HEK293 (cell line): ENCODE data around the gene NXPH4.

ENCODE experiments used
- BCL11B ChIP-seq: fragments of 450-650 bp; formaldehyde crosslinking; IDR thresholded peaks from 2 replicates; pipeline ENCODE4 v1.5.1; 2016; ENCODE audit warnings: low read depth, missing biosample characterization, missing genetic modification characterization
- KLF1 ChIP-seq: fragments of 450-650 bp; formaldehyde crosslinking; IDR thresholded peaks from 2 replicates; pipeline ENCODE4 v1.5.1; 2016; ENCODE audit warnings: missing biosample characterization, missing genetic modification characterization
- KLF16 ChIP-seq: fragments of 450-650 bp; formaldehyde crosslinking; IDR thresholded peaks from 2 replicates; pipeline ENCODE4 v1.5.1; 2017; ENCODE audit warnings: missing biosample characterization, missing genetic modification characterization
- KLF8 ChIP-seq: fragments of 450-650 bp; formaldehyde crosslinking; IDR thresholded peaks from 2 replicates; pipeline ENCODE4 v1.5.1; 2016; ENCODE audit warnings: missing biosample characterization, missing genetic modification characterization
- KLF9 ChIP-seq: fragments of 450-650 bp; formaldehyde crosslinking; IDR thresholded peaks from 2 replicates; pipeline ENCODE4 v1.5.1; 2016; ENCODE audit warnings: missing biosample characterization, missing genetic modification characterization, low read depth
- SP2 ChIP-seq: fragments of 450-650 bp; formaldehyde crosslinking; IDR thresholded peaks from 2 replicates; pipeline ENCODE4 v1.5.1; 2016; ENCODE audit warnings: missing biosample characterization, missing genetic modification characterization
- ZBTB48 ChIP-seq: fragments of 450-650 bp; formaldehyde crosslinking; IDR thresholded peaks from 2 replicates; pipeline ENCODE4 v1.5.1; 2016; ENCODE audit warnings: missing biosample characterization, missing genetic modification characterization
- ZEB2 ChIP-seq: fragments of 450-650 bp; formaldehyde crosslinking; IDR thresholded peaks from 2 replicates; pipeline ENCODE4 v1.5.1; 2016; ENCODE audit warnings: missing biosample characterization, missing genetic modification characterization
- ZFP69B ChIP-seq: fragments of 450-650 bp; formaldehyde crosslinking; IDR thresholded peaks from 2 replicates; pipeline ENCODE4 v1.5.1; 2016; ENCODE audit warnings: missing biosample characterization, missing genetic modification characterization
- ZNF561 ChIP-seq: fragments of 450-650 bp; IDR thresholded peaks from 2 replicates; pipeline ENCODE4 v1.5.1; 2018; ENCODE audit warnings: missing biosample characterization, missing genetic modification characterization, borderline replicate concordance
- ZNF610 ChIP-seq: fragments of 450-650 bp; formaldehyde crosslinking; IDR thresholded peaks from 2 replicates; pipeline ENCODE4 v1.5.1; 2016; ENCODE audit warnings: missing biosample characterization, missing genetic modification characterization, borderline replicate concordance
- ZNF654 ChIP-seq: fragments of 450-650 bp; formaldehyde crosslinking; IDR thresholded peaks from 2 replicates; pipeline ENCODE4 v1.5.1; 2016; ENCODE audit warnings: low read depth, missing biosample characterization, missing genetic modification characterization
- ZNF660 ChIP-seq: fragments of 450-650 bp; IDR thresholded peaks from 2 replicates; pipeline ENCODE4 v1.5.1; 2018; ENCODE audit warnings: missing biosample characterization, mild to moderate bottlenecking, missing genetic modification characterization
- ZNF792 ChIP-seq: fragments of 450-650 bp; formaldehyde crosslinking; IDR thresholded peaks from 2 replicates; pipeline ENCODE4 v1.5.1; 2016; ENCODE audit warnings: missing biosample characterization, missing genetic modification characterization
- ZSCAN30 ChIP-seq: fragments of 450-650 bp; IDR thresholded peaks from 2 replicates; pipeline ENCODE4 v1.5.1; 2018; ENCODE audit warnings: missing biosample characterization, mild to moderate bottlenecking, missing genetic modification characterization, moderate library complexity
- ZXDB ChIP-seq: fragments of 450-650 bp; formaldehyde crosslinking; IDR thresholded peaks from 2 replicates; pipeline ENCODE4 v1.5.1; 2016; ENCODE audit warnings: missing biosample characterization, missing genetic modification characterization
- TF ChIP-seq, protein P1 (sequence below): fragments of 450-650 bp; formaldehyde crosslinking; IDR thresholded peaks from 2 replicates; pipeline ENCODE4 v1.5.1; 2017; ENCODE audit warnings: missing biosample characterization, missing genetic modification characterization
- TF ChIP-seq, protein P2 (sequence below): fragments of 450-650 bp; formaldehyde crosslinking; IDR thresholded peaks from 2 replicates; pipeline ENCODE4 v1.5.1; 2017; ENCODE audit warnings: missing biosample characterization, missing genetic modification characterization
- TF ChIP-seq, protein P3 (sequence below): fragments of 450-650 bp; formaldehyde crosslinking; IDR thresholded peaks from 2 replicates; pipeline ENCODE4 v1.5.1; 2016; ENCODE audit warnings: missing biosample characterization, missing genetic modification characterization
- TF ChIP-seq, protein P4 (sequence below): fragments of 450-650 bp; formaldehyde crosslinking; IDR thresholded peaks from 2 replicates; pipeline ENCODE4 v1.5.1; 2016; ENCODE audit warnings: missing biosample characterization, missing genetic modification characterization
- TF ChIP-seq, protein P5 (sequence below): fragments of 450-650 bp; formaldehyde crosslinking; IDR thresholded peaks from 2 replicates; pipeline ENCODE4 v1.5.1; 2017; ENCODE audit warnings: missing biosample characterization, missing genetic modification characterization

Gene NXPH4

DNA sequence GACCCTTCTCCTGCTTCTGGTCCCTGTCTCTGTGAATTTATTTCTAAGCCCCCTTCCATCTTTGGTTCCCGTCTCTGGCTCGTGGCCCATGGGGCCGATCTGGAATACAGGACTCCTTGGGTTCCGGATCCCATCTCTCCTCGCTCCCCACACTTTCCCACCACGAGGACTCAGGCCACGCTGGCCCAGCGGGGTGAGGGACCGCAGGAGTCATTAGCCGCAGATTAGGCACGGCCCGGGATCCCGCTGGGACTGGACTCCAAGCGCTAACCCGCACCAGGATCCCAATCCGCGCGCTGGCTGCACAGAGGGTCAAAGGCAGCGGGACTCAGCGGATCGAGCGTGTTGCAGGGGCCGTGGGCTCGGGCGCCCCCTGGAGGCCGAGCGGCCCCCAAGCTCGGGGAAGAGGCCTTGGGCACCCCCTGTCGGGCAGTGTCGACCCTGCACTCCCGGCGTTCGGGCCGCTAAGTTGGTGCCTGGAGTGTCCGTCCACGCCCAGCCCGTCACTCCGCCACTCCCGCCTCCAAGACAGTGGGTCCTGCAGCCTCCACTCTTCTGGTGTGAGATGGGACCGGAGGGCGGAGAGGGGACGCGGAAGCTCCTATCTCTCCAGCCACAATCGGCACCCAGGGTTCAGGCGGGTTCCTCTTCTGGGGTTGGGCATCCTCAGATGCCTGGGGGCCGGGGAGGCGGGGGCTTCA, 22.4 kb downstream of the NXPH4 start (continued):
- peak; percentile 86; the same call in 1 of the 2 replicates for TF ChIP-seq ZNF561 (tag by site-specific recombination)
- peak; percentile 70 for TF ChIP-seq KLF9
- peak; percentile 74 for TF ChIP-seq KLF1 (tag by site-specific recombination)
- no peak for TF ChIP-seq ZNF792
- TF ChIP-seq, protein P1, sequence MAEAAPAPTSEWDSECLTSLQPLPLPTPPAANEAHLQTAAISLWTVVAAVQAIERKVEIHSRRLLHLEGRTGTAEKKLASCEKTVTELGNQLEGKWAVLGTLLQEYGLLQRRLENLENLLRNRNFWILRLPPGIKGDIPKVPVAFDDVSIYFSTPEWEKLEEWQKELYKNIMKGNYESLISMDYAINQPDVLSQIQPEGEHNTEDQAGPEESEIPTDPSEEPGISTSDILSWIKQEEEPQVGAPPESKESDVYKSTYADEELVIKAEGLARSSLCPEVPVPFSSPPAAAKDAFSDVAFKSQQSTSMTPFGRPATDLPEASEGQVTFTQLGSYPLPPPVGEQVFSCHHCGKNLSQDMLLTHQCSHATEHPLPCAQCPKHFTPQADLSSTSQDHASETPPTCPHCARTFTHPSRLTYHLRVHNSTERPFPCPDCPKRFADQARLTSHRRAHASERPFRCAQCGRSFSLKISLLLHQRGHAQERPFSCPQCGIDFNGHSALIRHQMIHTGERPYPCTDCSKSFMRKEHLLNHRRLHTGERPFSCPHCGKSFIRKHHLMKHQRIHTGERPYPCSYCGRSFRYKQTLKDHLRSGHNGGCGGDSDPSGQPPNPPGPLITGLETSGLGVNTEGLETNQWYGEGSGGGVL, result peak; percentile 14; the same call in 1 of the 2 replicates
- TF ChIP-seq, protein P2, sequence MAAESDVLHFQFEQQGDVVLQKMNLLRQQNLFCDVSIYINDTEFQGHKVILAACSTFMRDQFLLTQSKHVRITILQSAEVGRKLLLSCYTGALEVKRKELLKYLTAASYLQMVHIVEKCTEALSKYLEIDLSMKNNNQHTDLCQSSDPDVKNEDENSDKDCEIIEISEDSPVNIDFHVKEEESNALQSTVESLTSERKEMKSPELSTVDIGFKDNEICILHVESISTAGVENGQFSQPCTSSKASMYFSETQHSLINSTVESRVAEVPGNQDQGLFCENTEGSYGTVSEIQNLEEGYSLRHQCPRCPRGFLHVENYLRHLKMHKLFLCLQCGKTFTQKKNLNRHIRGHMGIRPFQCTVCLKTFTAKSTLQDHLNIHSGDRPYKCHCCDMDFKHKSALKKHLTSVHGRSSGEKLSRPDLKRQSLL, result 0 out of 2 replicates have a peak, but pooled peaks have one; percentile 35
- TF ChIP-seq ZEB2 (tag by site-specific recombination), result peak; percentile 93
- TF ChIP-seq, protein P3, sequence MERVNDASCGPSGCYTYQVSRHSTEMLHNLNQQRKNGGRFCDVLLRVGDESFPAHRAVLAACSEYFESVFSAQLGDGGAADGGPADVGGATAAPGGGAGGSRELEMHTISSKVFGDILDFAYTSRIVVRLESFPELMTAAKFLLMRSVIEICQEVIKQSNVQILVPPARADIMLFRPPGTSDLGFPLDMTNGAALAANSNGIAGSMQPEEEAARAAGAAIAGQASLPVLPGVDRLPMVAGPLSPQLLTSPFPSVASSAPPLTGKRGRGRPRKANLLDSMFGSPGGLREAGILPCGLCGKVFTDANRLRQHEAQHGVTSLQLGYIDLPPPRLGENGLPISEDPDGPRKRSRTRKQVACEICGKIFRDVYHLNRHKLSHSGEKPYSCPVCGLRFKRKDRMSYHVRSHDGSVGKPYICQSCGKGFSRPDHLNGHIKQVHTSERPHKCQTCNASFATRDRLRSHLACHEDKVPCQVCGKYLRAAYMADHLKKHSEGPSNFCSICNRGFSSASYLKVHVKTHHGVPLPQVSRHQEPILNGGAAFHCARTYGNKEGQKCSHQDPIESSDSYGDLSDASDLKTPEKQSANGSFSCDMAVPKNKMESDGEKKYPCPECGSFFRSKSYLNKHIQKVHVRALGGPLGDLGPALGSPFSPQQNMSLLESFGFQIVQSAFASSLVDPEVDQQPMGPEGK (tag by site-specific recombination), result peak; percentile 72
- peak; percentile 79 for TF ChIP-seq ZXDB (tag by site-specific recombination)
- TF ChIP-seq, protein P4, sequence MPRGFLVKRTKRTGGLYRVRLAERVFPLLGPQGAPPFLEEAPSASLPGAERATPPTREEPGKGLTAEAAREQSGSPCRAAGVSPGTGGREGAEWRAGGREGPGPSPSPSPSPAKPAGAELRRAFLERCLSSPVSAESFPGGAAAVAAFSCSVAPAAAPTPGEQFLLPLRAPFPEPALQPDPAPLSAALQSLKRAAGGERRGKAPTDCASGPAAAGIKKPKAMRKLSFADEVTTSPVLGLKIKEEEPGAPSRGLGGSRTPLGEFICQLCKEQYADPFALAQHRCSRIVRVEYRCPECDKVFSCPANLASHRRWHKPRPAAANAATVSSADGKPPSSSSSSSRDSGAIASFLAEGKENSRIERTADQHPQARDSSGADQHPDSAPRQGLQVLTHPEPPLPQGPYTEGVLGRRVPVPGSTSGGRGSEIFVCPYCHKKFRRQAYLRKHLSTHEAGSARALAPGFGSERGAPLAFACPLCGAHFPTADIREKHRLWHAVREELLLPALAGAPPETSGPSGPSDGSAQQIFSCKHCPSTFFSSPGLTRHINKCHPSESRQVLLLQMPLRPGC (tag by site-specific recombination), result 0 out of 2 replicates have a peak, but pooled peaks have one; percentile 30
- TF ChIP-seq SP2 (tag by site-specific recombination), result peak; percentile 74
- TF ChIP-seq KLF16, result peak; percentile 90; the same call in 1 of the 2 replicates
- peak; percentile 54 for TF ChIP-seq ZNF654
- peak; percentile 97 for TF ChIP-seq ZSCAN30 (tag by site-specific recombination)
- peak; percentile 74; the same call in 1 of the 2 replicates for TF ChIP-seq ZNF610
- peak; percentile 90 for TF ChIP-seq KLF8 (tag by site-specific recombination)
- TF ChIP-seq BCL11B (tag by site-specific recombination), result peak; percentile 73; the same call in 1 of the 2 replicates
- TF ChIP-seq, protein P5, sequence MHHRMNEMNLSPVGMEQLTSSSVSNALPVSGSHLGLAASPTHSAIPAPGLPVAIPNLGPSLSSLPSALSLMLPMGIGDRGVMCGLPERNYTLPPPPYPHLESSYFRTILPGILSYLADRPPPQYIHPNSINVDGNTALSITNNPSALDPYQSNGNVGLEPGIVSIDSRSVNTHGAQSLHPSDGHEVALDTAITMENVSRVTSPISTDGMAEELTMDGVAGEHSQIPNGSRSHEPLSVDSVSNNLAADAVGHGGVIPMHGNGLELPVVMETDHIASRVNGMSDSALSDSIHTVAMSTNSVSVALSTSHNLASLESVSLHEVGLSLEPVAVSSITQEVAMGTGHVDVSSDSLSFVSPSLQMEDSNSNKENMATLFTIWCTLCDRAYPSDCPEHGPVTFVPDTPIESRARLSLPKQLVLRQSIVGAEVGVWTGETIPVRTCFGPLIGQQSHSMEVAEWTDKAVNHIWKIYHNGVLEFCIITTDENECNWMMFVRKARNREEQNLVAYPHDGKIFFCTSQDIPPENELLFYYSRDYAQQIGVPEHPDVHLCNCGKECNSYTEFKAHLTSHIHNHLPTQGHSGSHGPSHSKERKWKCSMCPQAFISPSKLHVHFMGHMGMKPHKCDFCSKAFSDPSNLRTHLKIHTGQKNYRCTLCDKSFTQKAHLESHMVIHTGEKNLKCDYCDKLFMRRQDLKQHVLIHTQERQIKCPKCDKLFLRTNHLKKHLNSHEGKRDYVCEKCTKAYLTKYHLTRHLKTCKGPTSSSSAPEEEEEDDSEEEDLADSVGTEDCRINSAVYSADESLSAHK (tag by site-specific recombination), result 0 out of 2 replicates have a peak, but pooled peaks have one; percentile 13
- peak; percentile 97 for TF ChIP-seq ZNF660
- peak; percentile 45; the same call in 1 of the 2 replicates for TF ChIP-seq ZBTB48
- TF ChIP-seq ZFP69B, result peak; percentile 83
- TF ChIP-seq, all 188 proteins: peak for 63
